ENCODE data around the gene NIPAL4.

The NIPAL4 gene

DNA sequence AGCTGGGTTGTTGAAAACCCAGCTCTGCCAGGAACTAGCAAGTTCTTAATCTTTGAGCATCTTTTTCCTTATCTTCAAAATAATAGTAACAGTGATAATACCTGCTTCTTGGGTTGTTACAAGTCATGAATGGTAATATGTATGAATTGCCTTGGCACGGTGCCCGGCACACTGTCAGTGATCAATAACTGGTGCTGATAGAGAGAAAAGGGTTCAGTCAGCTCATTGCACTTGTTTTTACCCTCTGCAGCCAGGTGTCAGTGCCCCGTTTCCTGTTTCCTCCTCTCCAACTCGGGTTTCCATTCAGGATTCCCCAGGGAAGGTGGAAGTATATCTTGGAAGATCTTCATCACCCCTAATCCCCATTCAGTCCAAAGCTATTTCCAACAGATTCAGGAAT, 15.8 kb upstream of the NIPAL4 start:
- no peak overlapping the region for H3K4me3 ChIP-seq (ENCODE audit: low read depth, low read length)

DNA sequence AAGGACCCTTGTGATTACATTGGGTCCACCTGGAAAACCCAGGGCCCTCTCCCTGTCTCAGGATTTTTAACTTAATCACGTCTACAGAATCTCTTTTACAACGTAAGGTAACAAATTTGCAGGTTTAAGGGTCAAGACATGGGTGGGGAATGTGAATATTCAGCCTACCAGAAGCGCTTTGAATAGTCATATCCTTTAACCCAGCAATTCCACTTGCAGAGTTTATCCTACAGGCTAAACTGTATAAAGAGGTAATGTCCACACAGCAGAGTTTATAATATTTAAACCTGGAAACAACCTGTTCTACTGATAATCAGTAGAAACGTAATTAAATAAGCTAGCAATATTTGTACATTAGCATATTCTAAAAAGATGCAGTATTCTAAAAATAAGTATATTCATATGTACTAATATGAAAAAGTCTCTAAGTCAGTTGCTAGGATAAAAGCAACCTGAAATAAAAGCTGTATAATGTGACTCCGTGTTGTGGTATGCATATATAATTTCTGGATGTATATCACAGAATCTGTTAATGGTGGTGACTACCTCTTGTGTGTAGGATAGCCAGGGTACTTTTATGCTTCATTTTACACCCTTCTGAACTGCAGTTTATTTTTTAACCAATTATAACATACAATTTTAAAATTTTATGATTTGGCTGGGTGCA, 14.1 kb upstream of the NIPAL4 start:
- H3K4me3 ChIP-seq (ENCODE audit: low read depth, low read length) = no peak overlapping the region
- TF ChIP-seq, protein P1, sequence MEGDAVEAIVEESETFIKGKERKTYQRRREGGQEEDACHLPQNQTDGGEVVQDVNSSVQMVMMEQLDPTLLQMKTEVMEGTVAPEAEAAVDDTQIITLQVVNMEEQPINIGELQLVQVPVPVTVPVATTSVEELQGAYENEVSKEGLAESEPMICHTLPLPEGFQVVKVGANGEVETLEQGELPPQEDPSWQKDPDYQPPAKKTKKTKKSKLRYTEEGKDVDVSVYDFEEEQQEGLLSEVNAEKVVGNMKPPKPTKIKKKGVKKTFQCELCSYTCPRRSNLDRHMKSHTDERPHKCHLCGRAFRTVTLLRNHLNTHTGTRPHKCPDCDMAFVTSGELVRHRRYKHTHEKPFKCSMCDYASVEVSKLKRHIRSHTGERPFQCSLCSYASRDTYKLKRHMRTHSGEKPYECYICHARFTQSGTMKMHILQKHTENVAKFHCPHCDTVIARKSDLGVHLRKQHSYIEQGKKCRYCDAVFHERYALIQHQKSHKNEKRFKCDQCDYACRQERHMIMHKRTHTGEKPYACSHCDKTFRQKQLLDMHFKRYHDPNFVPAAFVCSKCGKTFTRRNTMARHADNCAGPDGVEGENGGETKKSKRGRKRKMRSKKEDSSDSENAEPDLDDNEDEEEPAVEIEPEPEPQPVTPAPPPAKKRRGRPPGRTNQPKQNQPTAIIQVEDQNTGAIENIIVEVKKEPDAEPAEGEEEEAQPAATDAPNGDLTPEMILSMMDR (conservative IDR thresholded peaks at IDR 0.05; ENCODE audit: low read depth, low read length) = no peak
- DNase-seq (ENCODE audit: low read depth) = no peak

More for the DNA sequence above, 15.8 kb upstream of the NIPAL4 start:
- TF ChIP-seq, protein P1 (conservative IDR thresholded peaks at IDR 0.05; ENCODE audit: low read depth, low read length) = no peak
- DNase-seq (ENCODE audit: low read depth) = no peak

- TF ChIP-seq, protein P1 (conservative IDR thresholded peaks at IDR 0.05; ENCODE audit: low read depth, low read length) = no peak
- no peak for DNase-seq (ENCODE audit: low read depth)
- H3K4me3 ChIP-seq (ENCODE audit: low read depth, low read length) = no peak overlapping the region
Measured at GRCh38 chr5:157446412-157446935, 13.5 kb upstream of the NIPAL4 start.

GRCh38 chr5:157447201-157447637, 12.8 kb upstream of the NIPAL4 start:
- TF ChIP-seq, protein P1 (conservative IDR thresholded peaks at IDR 0.05; ENCODE audit: low read depth, low read length) = no peak
- H3K4me3 ChIP-seq (ENCODE audit: low read depth, low read length) = no peak overlapping the region
- no peak for DNase-seq (ENCODE audit: low read depth)

DNA sequence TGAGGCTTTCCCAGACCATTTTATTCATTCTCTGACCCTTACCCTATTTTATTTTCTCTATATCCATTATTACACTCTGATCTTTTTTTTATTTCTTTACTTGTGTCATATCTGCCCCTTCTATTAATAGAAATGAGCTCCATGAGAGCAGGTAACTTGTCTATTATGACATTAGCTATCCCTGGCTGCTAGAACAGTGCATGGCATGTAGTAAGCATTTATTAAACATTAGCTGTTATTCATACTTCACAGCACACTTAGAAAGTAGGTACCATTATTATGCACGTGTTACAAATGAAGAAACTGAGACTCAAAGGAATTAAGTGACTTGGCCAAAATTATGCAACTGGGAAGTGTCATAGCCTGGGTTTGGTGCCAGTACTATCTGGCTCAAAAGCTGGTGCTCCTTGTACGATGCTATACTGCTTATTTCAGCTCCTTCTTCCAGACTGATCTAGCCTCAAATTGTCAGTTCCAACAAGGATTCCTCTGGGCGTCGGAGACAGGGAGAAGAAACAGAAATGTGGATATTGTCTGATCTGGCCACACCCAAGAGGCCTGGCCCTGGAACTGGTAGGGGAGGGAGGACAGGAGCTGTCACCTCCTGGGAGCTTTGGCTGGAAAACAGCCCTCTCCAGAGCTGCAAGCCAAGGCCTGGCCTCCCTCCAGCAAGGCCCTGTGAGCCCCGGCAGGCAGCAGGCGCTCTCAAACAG, 10.8 kb upstream of the NIPAL4 start:
- DNase-seq (ENCODE audit: low read depth) = no peak
- TF ChIP-seq, protein P1 (conservative IDR thresholded peaks at IDR 0.05; ENCODE audit: low read depth, low read length) = no peak
- no peak overlapping the region for H3K4me3 ChIP-seq (ENCODE audit: low read depth, low read length)

DNA sequence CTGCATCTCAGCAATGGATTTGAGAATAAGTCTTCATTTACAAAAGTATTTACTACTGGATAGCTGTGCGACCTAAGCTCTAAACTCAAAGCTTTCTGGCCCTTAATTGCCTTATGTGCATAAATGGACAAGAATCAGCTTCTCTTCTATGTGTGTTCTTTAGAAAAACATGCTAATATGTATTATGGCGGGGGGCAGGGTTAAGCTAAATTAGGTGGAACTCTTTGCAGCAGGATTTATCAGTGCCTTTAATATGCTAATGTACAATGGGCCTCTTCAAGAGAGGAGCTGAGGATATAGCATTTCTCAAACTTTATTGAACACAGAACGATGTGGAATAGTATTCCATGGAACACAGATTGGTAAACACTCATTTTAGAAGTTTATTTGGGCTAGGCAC, 10.0 kb upstream of the NIPAL4 start:
- no peak overlapping the region for H3K4me3 ChIP-seq (ENCODE audit: low read depth, low read length)
- TF ChIP-seq, protein P1 (conservative IDR thresholded peaks at IDR 0.05; ENCODE audit: low read depth, low read length) = no peak
- no peak for DNase-seq (ENCODE audit: low read depth)
